Activated CD8-positive, alpha-beta memory T cell treated with anti-CD3 and anti-CD28 coated beads, Interleukin-2, amount 50 U/mL, for 1 hour (primary cell): Measurements from ENCODE around the gene TAOK2.
"Not testable (repeated sequence)": the region's sequence is repeated elsewhere in the genome, so short reads cannot be mapped to it uniquely, and the experiment has no call there.

Experiments used
- DNase-seq: peaks from one replicate; pipeline ENCODE4 v3.0.0-alpha.2; 2020; ENCODE audit errors: extremely low read depth

Gene TAOK2

GRCh38 chr16:29973384-29974246 is at the start of gene TAOK2:
TSS of gene TAOK2 (plus strand) at chr16:29973868. CDS start at chr16:29977773, 3,905 bp downstream.
- DNase-seq = peak; percentile 83

GRCh38 chr16:29925105-29925756 is 48.4 kb upstream of the TAOK2 start:
- no peak for DNase-seq

- peak; percentile 69 for DNase-seq
Observed at GRCh38 chr16:29925781-29926710, 47.6 kb upstream of the TAOK2 start, which contains the start of gene KCTD13. TSS of gene KCTD13 (minus strand) at chr16:29926226. CDS start at chr16:29926033, 193 bp downstream.

GRCh38 chr16:29926711-29927052 is 47.0 kb upstream of the TAOK2 start:
- DNase-seq = no peak

GRCh38 chr16:29927070-29927905 is 46.4 kb upstream of the TAOK2 start:
- DNase-seq = no peak

- not testable (repeated sequence) for DNase-seq
Observed at GRCh38 chr16:29931750-29932149, 41.9 kb upstream of the TAOK2 start.

- no peak for DNase-seq
Observed at GRCh38 chr16:29940656-29941055, 33.0 kb upstream of the TAOK2 start.

- no peak for DNase-seq
Observed at GRCh38 chr16:29943846-29944799, 29.5 kb upstream of the TAOK2 start.

- no peak for DNase-seq
Observed at GRCh38 chr16:29947897-29948296, 25.8 kb upstream of the TAOK2 start.

- no peak for DNase-seq
Observed at GRCh38 chr16:29950806-29951461, 22.7 kb upstream of the TAOK2 start.

- no peak for DNase-seq
Observed at GRCh38 chr16:29951625-29952365, 21.9 kb upstream of the TAOK2 start.

GRCh38 chr16:29958756-29959155 is 14.9 kb upstream of the TAOK2 start:
- no peak for DNase-seq

- no peak for DNase-seq
Observed at GRCh38 chr16:29959293-29959692, 14.4 kb upstream of the TAOK2 start.

- DNase-seq = not testable (repeated sequence)
Observed at GRCh38 chr16:29959821-29960220, 13.8 kb upstream of the TAOK2 start.

- no peak for DNase-seq
Observed at GRCh38 chr16:29961127-29961478, 12.6 kb upstream of the TAOK2 start.

- DNase-seq = peak; percentile 59
Observed at GRCh38 chr16:29961479-29962343, 12.0 kb upstream of the TAOK2 start, which contains the start of gene TMEM219. TSS of gene TMEM219 (plus strand) at chr16:29962079. CDS start at chr16:29963144, 1,065 bp downstream.

GRCh38 chr16:29962344-29962994 is 11.2 kb upstream of the TAOK2 start:
- no peak for DNase-seq
